Tibial nerve (tissue), 4 donors: ENCODE results near the gene EGF. TPM values are rescaled to one million over a fixed set of nuclear protein-coding genes. Genes with fewer than 3 reads are reported as not detected.
"Not testable (repeated sequence)": the region's sequence is repeated elsewhere in the genome, so short reads cannot be mapped to it uniquely, and the experiment has no call there.

Source experiments
- DNase-seq, 2 donors: peaks; one replicate each; pipeline ENCODE4 v3.0.0-alpha.2; 2019; ENCODE audit warnings: low spot score in 2 of 2
- H3K27ac ChIP-seq, 4 donors: fragments of 200-600 bp; sonication (generic) in 3 of 4; one replicate each; pipeline ENCODE4 v1.5.1; 2017 to 2019; ENCODE audit warnings: mild to moderate bottlenecking in 1 of 4
- H3K27me3 ChIP-seq, 2 donors: fragments of 200-600 bp; sonication (generic) in 1 of 2; one replicate each; pipeline versions ENCODE4 v1.5.1 to v1.6.0; 2017 to 2019
- H3K36me3 ChIP-seq, 3 donors: fragments of 200-600 bp; sonication (generic); one replicate each; pipeline ENCODE4 v1.5.1; 2018 to 2019
- H3K4me1 ChIP-seq, 4 donors: fragments of 200-600 bp; sonication (generic) in 3 of 4; one replicate each; pipeline ENCODE4 v1.5.1; 2017 to 2019
- H3K4me3 ChIP-seq, 4 donors: fragments of 200-600 bp; sonication (generic) in 3 of 4; one replicate each; pipeline ENCODE4 v1.5.1; 2017 to 2019; ENCODE audit warnings: mild to moderate bottlenecking in 1 of 4, moderate library complexity in 1 of 4
- H3K9me3 ChIP-seq, 4 donors: fragments of 200-600 bp; sonication (generic) in 3 of 4; one replicate each; pipeline ENCODE4 v1.5.1; 2017 to 2019
- CTCF ChIP-seq, 5 experiments: fragments of 200-600 bp in 3 of 5; fragments of 450-650 bp in 2 of 5; sonication (generic) in 3 of 5; IDR thresholded peaks; one replicate each; pipeline ENCODE4 v1.5.1; 2016 to 2019; ENCODE audit warnings: antibody characterized with exemption in 5 of 5, mild to moderate bottlenecking in 3 of 5, moderate library complexity in 2 of 5
- EP300 ChIP-seq, 2 donors: sonication (generic); formaldehyde crosslinking; IDR thresholded peaks; one replicate each; pipeline ENCODE4 v1.6.1; 2017; ENCODE audit warnings: antibody characterized with exemption in 2 of 2, mild to moderate bottlenecking in 1 of 2
- POLR2A ChIP-seq, 2 donors: fragments of 450-650 bp; IDR thresholded peaks; one replicate each; pipeline ENCODE4 v1.6.1; 2017; ENCODE audit warnings: antibody characterized with exemption in 2 of 2, mild to moderate bottlenecking in 2 of 2, moderate library complexity in 2 of 2
- WGBS, 2 donors: methylation state at CpG; one replicate each; pipeline ENCODE4 v1.1.5; 2018; 5-methylcytosine and 5-hydroxymethylcytosine counted together
- total RNA-seq, 4 donors: library from RNA; depleted of rRNA; stranded (reverse); fragments of >200 nt; gene quantifications; one replicate each; pipeline ENCODE4 v1.1.0, GENCODE V29; 2016

The EGF gene
- total RNA-seq, 4 donors from 2014 or later: 0.42 to 1.6 TPM; not detected in 2

GRCh38 chr4:110032603-110033002 lies 119.9 kb downstream of the EGF start:
- DNase-seq: peak; percentile 16 to 34
- peaks cover 0 to 9% (median 0%) of the 10 kb centered on the region in 4 donors for H3K4me1 ChIP-seq
- no peak overlapping the region for H3K4me3 ChIP-seq
- no peak overlapping the region for H3K27ac ChIP-seq
- no peak for TF ChIP-seq CTCF (IDR thresholded peaks at IDR 0.05)
- TF ChIP-seq POLR2A (IDR thresholded peaks at IDR 0.05): no peak
- TF ChIP-seq EP300 (IDR thresholded peaks at IDR 0.05): peak in 1 of 2 donors; percentile 49
- no peaks in the 10 kb centered on the region for H3K9me3 ChIP-seq
- H3K36me3 ChIP-seq: no peaks in the 10 kb centered on the region
- peaks cover 0 to 11% of the 10 kb centered on the region in 2 donors for H3K27me3 ChIP-seq
- 79 to 83% methylated on average over 7 of the region's 7 CpGs for WGBS, 2 donors

GRCh38 chr4:110033355-110034025 lies 120.8 kb downstream of the EGF start:
- 34 to 36% methylated on average over 8 of the region's 8 CpGs for WGBS, 2 donors
- DNase-seq: no peak

GRCh38 chr4:110034026-110034393 lies 121.3 kb downstream of the EGF start:
- no peaks in the 10 kb centered on the region for H3K36me3 ChIP-seq
- H3K27ac ChIP-seq: no peak overlapping the region
- no peak overlapping the region for H3K4me3 ChIP-seq
- peaks cover 0 to 11% of the 10 kb centered on the region in 2 donors for H3K27me3 ChIP-seq
- peak in 1 of 2 donors; percentile 21 for DNase-seq
- H3K9me3 ChIP-seq: no peaks in the 10 kb centered on the region
- 38 to 57% methylated on average over 3 of the region's 3 CpGs for WGBS, 2 donors
- TF ChIP-seq EP300 (IDR thresholded peaks at IDR 0.05) (peak in 1 of 2 donors; percentile 65), POLR2A (IDR thresholded peaks at IDR 0.05) (no peak)
- peaks cover 0 to 9% (median 0%) of the 10 kb centered on the region in 4 donors for H3K4me1 ChIP-seq

More at GRCh38 chr4:110033355-110034025, 120.8 kb downstream of the EGF start:
- Histone ChIP-seq H3K9me3 (no peaks in the 10 kb centered on the region), H3K27ac (no peak overlapping the region), H3K4me3 (no peak overlapping the region), H3K36me3 (no peaks in the 10 kb centered on the region), H3K27me3 (peaks cover 0 to 11% of the 10 kb centered on the region in 2 donors), H3K4me1 (peaks cover 0 to 9% (median 0%) of the 10 kb centered on the region in 4 donors)
- TF ChIP-seq POLR2A (IDR thresholded peaks at IDR 0.05) (no peak), CTCF (IDR thresholded peaks at IDR 0.05) (no peak), EP300 (IDR thresholded peaks at IDR 0.05) (no peak)

- not testable (repeated sequence) for H3K36me3 ChIP-seq, DNase-seq, H3K4me3 ChIP-seq, H3K27me3 ChIP-seq, H3K27ac ChIP-seq, H3K9me3 ChIP-seq
- peaks cover 0 to 17% (median 0%) of the 10 kb centered on the region in 4 donors for H3K4me1 ChIP-seq
- 95% methylated on average over 11 of the region's 11 CpGs for WGBS, 2 donors
Observed at GRCh38 chr4:110039164-110039563, 126.5 kb downstream of the EGF start.

- 40 to 56% methylated on average over 1 of the region's 1 CpG for WGBS, 2 donors
- DNase-seq: no peak
- Histone ChIP-seq H3K27ac (no peak overlapping the region), H3K9me3 (no peaks in the 10 kb centered on the region), H3K36me3 (no peaks in the 10 kb centered on the region), H3K4me3 (no peak overlapping the region), H3K27me3 (no peaks in the 10 kb centered on the region), H3K4me1 (peaks cover 0 to 17% (median 0%) of the 10 kb centered on the region in 4 donors)
- TF ChIP-seq EP300 (IDR thresholded peaks at IDR 0.05) (no peak), CTCF (IDR thresholded peaks at IDR 0.05) (no peak), POLR2A (IDR thresholded peaks at IDR 0.05) (no peak)
Observed at GRCh38 chr4:110041735-110042134, 129.1 kb downstream of the EGF start.
